Esophagus squamous epithelium (tissue), 5 donors: Measurements from ENCODE around the gene CNTN4. TPM values are rescaled to one million over a fixed set of nuclear protein-coding genes. Genes with fewer than 3 reads are reported as not detected.

Source experiments
- DNase-seq: peaks from one replicate; lab custom pipeline; 2025; lab: John Stamatoyannopoulos, UW
- H3K27ac ChIP-seq, 4 donors: fragments of 200-600 bp; sonication (generic); one replicate each; pipeline ENCODE4 v1.5.1; 2016 to 2019; ENCODE audit warnings: mild to moderate bottlenecking in 1 of 4
- H3K27me3 ChIP-seq, 4 donors: fragments of 200-600 bp; sonication (generic); 1 replicate in 3 of 4; 2 replicates in 1 of 4; pipeline versions ENCODE4 v1.5.1 to v1.6.0; 2017 to 2021; ENCODE audit warnings: antibody characterized with exemption in 1 of 4
- H3K36me3 ChIP-seq, 3 donors: fragments of 200-600 bp; sonication (generic); one replicate each; pipeline ENCODE4 v1.5.1; 2016 to 2019
- H3K4me1 ChIP-seq, 3 donors: fragments of 200-600 bp; sonication (generic); one replicate each; pipeline ENCODE4 v1.5.1; 2017 to 2019
- H3K4me3 ChIP-seq, 4 donors: fragments of 200-600 bp; sonication (generic); 1 replicate in 3 of 4; 2 replicates in 1 of 4; pipeline ENCODE4 v1.5.1; 2016 to 2019; ENCODE audit warnings: mild to moderate bottlenecking in 2 of 4, moderate library complexity in 1 of 4
- H3K9me3 ChIP-seq, 3 donors: fragments of 200-600 bp; sonication (generic); one replicate each; pipeline ENCODE4 v1.5.1; 2016 to 2019
- POLR2A ChIP-seq, 4 donors: fragments of 450-650 bp; IDR thresholded peaks; one replicate each; pipeline ENCODE4 v1.6.1; 2017; ENCODE audit warnings: antibody characterized with exemption in 4 of 4, mild to moderate bottlenecking in 4 of 4, moderate library complexity in 3 of 4
- WGBS, 2 donors: methylation state at CpG; one replicate each; pipeline ENCODE4 v1.1.5; 2018; 5-methylcytosine and 5-hydroxymethylcytosine counted together
- intact Hi-C: fragments of 100-400 bp; cut with DNase I; formaldehyde crosslinking; loops from one replicate; pipeline ENCODE4 v1.15.0; 2022
- total RNA-seq, 4 donors: library from RNA; depleted of rRNA; stranded (reverse); fragments of >200 nt; gene quantifications; one replicate each; pipeline ENCODE4 v1.1.0, GENCODE V29; 2016
- TF ChIP-seq, protein P1 (sequence below), 6 experiments: fragments of 450-650 bp in 4 of 6; fragments of 200-600 bp in 2 of 6; sonication (generic) in 2 of 6; IDR thresholded peaks; one replicate each; pipeline ENCODE4 v1.5.1; 2016 to 2019; ENCODE audit warnings: antibody characterized with exemption in 6 of 6, mild to moderate bottlenecking in 4 of 6, moderate library complexity in 4 of 6
- donor health status: DM: yes; HTN: yes; CAD: no.

Gene CNTN4
- total RNA-seq, 4 donors from 2014 or later = 0.31 to 8.5 (median 3.5) TPM

DNA sequence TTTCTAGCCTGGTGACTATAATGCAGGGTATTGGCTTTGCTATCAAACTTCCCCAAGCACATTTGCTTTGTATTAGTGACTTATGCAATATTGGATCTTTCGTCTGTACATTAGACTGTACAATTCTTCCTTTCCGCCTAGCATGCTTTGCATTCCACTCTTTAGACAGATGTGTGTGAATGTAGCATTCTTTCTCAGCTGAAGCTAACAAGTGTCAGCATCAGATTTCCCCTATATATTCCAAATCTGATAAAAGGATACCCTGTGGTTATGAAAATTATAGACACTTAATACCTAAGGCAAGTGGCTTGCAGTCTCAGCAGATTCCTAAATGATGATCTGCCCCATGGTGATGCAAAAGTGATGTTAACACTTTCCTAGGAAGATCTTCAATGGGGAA, 360.1 kb downstream of the CNTN4 start:
- intact Hi-C loops = no loop called here
- Histone ChIP-seq H3K27ac (no peak overlapping the region), H3K4me1 (no peaks in the 10 kb centered on the region), H3K36me3 (no peaks in the 10 kb centered on the region), H3K27me3 (no peaks in the 10 kb centered on the region), H3K4me3 (no peak overlapping the region), H3K9me3 (no peaks in the 10 kb centered on the region)
- 76 to 78% methylated on average over 2 of the region's 2 CpGs for WGBS, 2 donors
- TF ChIP-seq, protein P1, sequence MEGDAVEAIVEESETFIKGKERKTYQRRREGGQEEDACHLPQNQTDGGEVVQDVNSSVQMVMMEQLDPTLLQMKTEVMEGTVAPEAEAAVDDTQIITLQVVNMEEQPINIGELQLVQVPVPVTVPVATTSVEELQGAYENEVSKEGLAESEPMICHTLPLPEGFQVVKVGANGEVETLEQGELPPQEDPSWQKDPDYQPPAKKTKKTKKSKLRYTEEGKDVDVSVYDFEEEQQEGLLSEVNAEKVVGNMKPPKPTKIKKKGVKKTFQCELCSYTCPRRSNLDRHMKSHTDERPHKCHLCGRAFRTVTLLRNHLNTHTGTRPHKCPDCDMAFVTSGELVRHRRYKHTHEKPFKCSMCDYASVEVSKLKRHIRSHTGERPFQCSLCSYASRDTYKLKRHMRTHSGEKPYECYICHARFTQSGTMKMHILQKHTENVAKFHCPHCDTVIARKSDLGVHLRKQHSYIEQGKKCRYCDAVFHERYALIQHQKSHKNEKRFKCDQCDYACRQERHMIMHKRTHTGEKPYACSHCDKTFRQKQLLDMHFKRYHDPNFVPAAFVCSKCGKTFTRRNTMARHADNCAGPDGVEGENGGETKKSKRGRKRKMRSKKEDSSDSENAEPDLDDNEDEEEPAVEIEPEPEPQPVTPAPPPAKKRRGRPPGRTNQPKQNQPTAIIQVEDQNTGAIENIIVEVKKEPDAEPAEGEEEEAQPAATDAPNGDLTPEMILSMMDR (IDR thresholded peaks at IDR 0.05) = no peak
- no peak for TF ChIP-seq POLR2A (IDR thresholded peaks at IDR 0.05)
- no peak for DNase-seq

- Histone ChIP-seq H3K4me1 (no peaks in the 10 kb centered on the region), H3K36me3 (no peaks in the 10 kb centered on the region), H3K4me3 (no peak overlapping the region), H3K9me3 (no peaks in the 10 kb centered on the region), H3K27me3 (no peaks in the 10 kb centered on the region), H3K27ac (no peak overlapping the region)
- DNase-seq = no peak
- no peak for TF ChIP-seq POLR2A (IDR thresholded peaks at IDR 0.05)
- TF ChIP-seq, protein P1 (IDR thresholded peaks at IDR 0.05) = no peak
- WGBS, 2 donors = 42 to 60% methylated on average over 1 of the region's 1 CpG
- intact Hi-C loops = no loop called here
These were observed 367.2 kb downstream of the CNTN4 start for GRCh38 chr3:2465842-2466241.

DNA sequence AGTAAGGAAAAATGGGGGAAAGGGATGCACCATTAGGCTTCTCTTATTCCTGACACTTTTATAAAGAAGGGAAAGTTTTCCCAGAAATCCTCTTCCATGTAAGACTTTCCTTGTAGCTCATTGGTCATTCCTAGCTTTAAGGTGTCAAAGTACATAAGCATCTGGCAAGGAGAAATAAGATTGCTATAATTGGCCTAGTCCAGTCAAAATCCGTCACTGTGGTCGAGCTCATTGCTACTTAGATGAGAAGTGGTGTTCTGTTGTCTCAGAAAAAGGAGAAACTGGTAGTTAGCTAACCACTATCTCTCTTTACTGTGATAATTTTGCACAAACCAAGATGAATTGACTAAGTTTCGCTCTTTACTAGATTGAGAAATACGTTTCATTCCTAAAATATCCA, 370.1 kb downstream of the CNTN4 start:
- Histone ChIP-seq H3K9me3 (no peaks in the 10 kb centered on the region), H3K27ac (no peak overlapping the region), H3K4me1 (no peaks in the 10 kb centered on the region), H3K4me3 (no peak overlapping the region), H3K36me3 (no peaks in the 10 kb centered on the region), H3K27me3 (no peaks in the 10 kb centered on the region)
- intact Hi-C loops = no loop called here
- DNase-seq = no peak
- 62 to 83% methylated on average over 4 of the region's 4 CpGs for WGBS, 2 donors
- TF ChIP-seq POLR2A (IDR thresholded peaks at IDR 0.05) = no peak

- no peak for TF ChIP-seq POLR2A (IDR thresholded peaks at IDR 0.05)
- TF ChIP-seq, protein P1 (IDR thresholded peaks at IDR 0.05) = no peak
- intact Hi-C loops = no loop called here
- Histone ChIP-seq H3K4me3 (no peak overlapping the region), H3K4me1 (no peaks in the 10 kb centered on the region), H3K36me3 (no peaks in the 10 kb centered on the region), H3K27ac (no peak overlapping the region), H3K27me3 (no peaks in the 10 kb centered on the region), H3K9me3 (no peaks in the 10 kb centered on the region)
- no peak for DNase-seq
These were observed 378.3 kb downstream of the CNTN4 start for GRCh38 chr3:2476996-2477395.

GRCh38 chr3:2477620-2478019, 379.0 kb downstream of the CNTN4 start:
- no peaks in the 10 kb centered on the region for H3K36me3 ChIP-seq
- H3K4me3 ChIP-seq = no peak overlapping the region
- H3K4me1 ChIP-seq = no peaks in the 10 kb centered on the region
- H3K27me3 ChIP-seq = no peaks in the 10 kb centered on the region
- TF ChIP-seq POLR2A (IDR thresholded peaks at IDR 0.05) = no peak
- TF ChIP-seq, protein P1 (IDR thresholded peaks at IDR 0.05) = no peak
- no peaks in the 10 kb centered on the region for H3K9me3 ChIP-seq
- no peak overlapping the region for H3K27ac ChIP-seq
- 77 to 79% methylated on average over 5 of the region's 5 CpGs for WGBS, 2 donors
- intact Hi-C loops = no loop called here
- DNase-seq = no peak
